OCI-M1 (cell line): ENCODE results near the gene LIMK2.
A peak's percentile ranks its signal among the peaks of the same experiment; 100 is the strongest.

Experiments
- DNase-seq: peaks from one replicate; lab custom pipeline; 2025; lab: John Stamatoyannopoulos, UW

Gene LIMK2

GRCh38 chr22:31272522-31273446 is 60.7 kb downstream of the LIMK2 start:
- peak; percentile 67 for DNase-seq

DNA sequence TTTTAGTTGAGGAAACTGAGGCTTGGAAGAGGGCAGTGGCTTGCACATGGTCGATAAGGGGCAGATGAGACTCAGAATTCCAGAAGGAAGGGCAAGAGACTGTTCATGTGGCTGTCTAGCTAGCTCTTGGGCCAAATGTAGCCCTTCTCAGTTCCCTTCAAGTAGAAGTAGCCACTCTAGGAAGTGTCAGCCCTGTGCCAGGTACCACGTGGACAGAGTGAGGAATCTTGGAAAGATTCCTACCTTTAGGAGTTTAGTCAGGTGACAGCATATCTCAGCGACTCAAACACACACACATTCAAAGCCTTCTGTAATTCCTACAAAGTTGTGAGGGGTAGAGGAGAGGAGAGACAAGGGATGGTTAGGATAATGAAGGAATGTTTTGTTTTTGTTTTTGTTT is 61.9 kb downstream of the LIMK2 start:
- no peak for DNase-seq

- no peak for DNase-seq
Measured at GRCh38 chr22:31275018-31275417, 62.9 kb downstream of the LIMK2 start.

- DNase-seq, result no peak
Measured at GRCh38 chr22:31275576-31275975, 63.5 kb downstream of the LIMK2 start.

GRCh38 chr22:31276426-31277167 is 64.5 kb downstream of the LIMK2 start:
- no peak for DNase-seq

- no peak for DNase-seq
Measured at GRCh38 chr22:31277741-31278140, 65.6 kb downstream of the LIMK2 start.

- no peak for DNase-seq
Measured at GRCh38 chr22:31278151-31278621, 66.1 kb downstream of the LIMK2 start.

GRCh38 chr22:31278626-31279326 is 66.7 kb downstream of the LIMK2 start:
- no peak for DNase-seq

DNA sequence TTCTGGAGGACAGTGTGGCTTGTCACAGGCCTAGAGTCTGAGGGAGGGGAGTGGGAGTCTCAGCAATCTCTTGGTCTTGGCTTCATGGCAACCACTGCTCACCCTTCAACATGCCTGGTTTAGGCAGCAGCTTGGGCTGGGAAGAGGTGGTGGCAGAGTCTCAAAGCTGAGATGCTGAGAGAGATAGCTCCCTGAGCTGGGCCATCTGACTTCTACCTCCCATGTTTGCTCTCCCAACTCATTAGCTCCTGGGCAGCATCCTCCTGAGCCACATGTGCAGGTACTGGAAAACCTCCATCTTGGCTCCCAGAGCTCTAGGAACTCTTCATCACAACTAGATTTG is 67.2 kb downstream of the LIMK2 start:
- no peak for DNase-seq

- no peak for DNase-seq
Measured at GRCh38 chr22:31279821-31280505, 67.9 kb downstream of the LIMK2 start.

- DNase-seq, result no peak
Measured at GRCh38 chr22:31281733-31282132, 69.6 kb downstream of the LIMK2 start.

DNA sequence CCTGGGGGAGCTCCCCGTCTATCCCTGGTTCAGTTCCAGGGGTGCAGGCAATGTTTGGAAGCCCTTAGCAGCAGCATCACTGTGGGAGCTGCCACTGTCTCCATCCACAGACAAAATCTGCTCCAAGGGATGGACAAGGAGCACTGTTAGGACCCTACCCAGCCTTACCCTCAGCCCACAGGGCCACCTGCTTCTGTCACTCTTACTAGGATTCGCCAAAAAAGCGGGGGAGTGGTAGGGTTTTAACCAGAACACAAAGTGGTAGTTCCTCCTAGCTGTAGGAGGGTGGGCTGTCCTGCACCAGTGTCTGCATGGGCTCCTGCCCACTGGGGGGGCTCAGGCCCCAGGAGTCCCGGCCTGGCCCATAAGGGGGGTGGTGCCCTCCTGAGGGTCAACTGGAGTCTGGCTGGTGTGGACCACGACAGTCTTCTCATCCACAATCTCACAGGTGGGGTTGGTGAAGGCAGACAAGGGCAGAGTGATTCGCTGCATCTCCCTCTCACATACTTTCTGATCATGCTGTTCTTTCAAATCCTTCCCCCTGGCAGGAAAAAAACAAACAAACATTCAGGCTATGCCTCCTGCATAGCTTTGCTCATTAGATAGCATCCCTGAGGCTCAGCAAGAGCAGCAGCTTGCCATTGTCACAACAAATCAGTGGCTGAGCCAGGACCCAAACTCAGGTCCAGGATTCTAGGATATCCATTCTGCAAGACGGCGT is 70.8 kb downstream of the LIMK2 start:
- DNase-seq, result no peak

DNA sequence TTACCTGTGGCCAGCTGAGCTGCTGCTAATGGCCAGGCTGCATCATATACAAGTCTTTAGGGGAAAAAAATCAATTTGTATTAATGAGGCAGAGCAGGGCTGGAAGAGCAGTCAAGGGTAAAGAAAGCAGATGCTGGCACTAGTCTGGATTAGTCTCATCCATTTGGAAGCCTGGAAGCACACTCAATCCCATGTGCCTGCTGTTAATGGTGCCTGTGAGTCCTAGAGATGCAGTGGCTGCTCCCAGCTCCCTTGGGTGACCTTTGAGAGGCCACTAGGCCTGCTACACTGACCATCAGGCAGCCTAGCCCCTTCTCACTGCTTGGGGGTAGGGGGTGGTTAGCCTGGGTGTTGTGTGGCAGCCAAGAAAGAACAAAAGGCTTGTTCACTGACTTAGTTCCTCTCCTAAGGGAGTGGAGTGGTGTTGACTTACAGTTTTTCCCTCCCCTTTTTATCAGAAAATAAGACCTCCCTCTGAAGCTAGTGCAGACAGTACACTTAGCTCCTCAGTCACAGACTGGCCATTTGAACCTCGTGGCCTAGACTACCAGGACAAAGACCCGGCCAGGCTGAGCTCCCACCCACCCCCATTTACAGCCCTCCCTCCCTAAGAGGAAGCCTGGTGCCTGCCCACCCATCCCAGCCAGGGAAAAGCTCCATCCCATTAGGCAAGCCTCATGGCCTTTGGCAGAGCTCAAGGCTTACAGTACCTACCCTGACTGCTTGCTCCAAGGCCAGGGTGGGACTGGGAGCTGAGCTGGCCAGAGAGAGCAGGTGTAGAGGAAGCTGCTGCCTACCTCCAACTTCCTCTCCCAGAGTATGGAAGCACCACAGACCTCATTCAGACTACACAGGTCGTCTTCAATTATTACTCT is 72.4 kb downstream of the LIMK2 start:
- peak; percentile 30 for DNase-seq

GRCh38 chr22:31286360-31287255 is 74.5 kb downstream of the LIMK2 start:
- no peak for DNase-seq

GRCh38 chr22:31287818-31288495 is 75.9 kb downstream of the LIMK2 start:
- peak; percentile 25 for DNase-seq

- no peak for DNase-seq
Measured at GRCh38 chr22:31288496-31289240, 76.6 kb downstream of the LIMK2 start.

- no peak for DNase-seq
Measured at GRCh38 chr22:31289344-31289743, 77.2 kb downstream of the LIMK2 start.
